Fibroblast of skin of right biceps (primary cell): ENCODE measurements around the gene GHRHR.

ENCODE experiments used
- DNase-seq: peaks from one replicate; pipeline ENCODE4 v3.0.0-alpha.2; 2013

GHRHR gene

GRCh38 chr7:30987178-30987577, 23.4 kb downstream of the GHRHR start:
- no peak for DNase-seq

- DNase-seq: no peak
These were observed 24.2 kb downstream of the GHRHR start for GRCh38 chr7:30987936-30988335.

- no peak for DNase-seq
These were observed 24.7 kb downstream of the GHRHR start for GRCh38 chr7:30988351-30989005.

GRCh38 chr7:30989008-30989823, 25.5 kb downstream of the GHRHR start:
- no peak for DNase-seq

GRCh38 chr7:30989824-30990672, 26.3 kb downstream of the GHRHR start:
- no peak for DNase-seq

GRCh38 chr7:30990673-30991170, 27.0 kb downstream of the GHRHR start:
- DNase-seq: peak; percentile 36

GRCh38 chr7:30992414-30992813, 28.7 kb downstream of the GHRHR start:
- no peak for DNase-seq

GRCh38 chr7:30994206-30995100, 30.7 kb downstream of the GHRHR start:
- DNase-seq: no peak

- peak; percentile 12 for DNase-seq
These were observed 31.8 kb downstream of the GHRHR start for GRCh38 chr7:30995536-30995935.

- DNase-seq: no peak
These were observed 32.5 kb downstream of the GHRHR start for GRCh38 chr7:30996256-30996655.

GRCh38 chr7:30996883-30997282, 33.1 kb downstream of the GHRHR start:
- no peak for DNase-seq

GRCh38 chr7:30997316-30997715, 33.6 kb downstream of the GHRHR start:
- peak; percentile 15 for DNase-seq

- DNase-seq: no peak
These were observed 34.4 kb downstream of the GHRHR start for GRCh38 chr7:30998180-30998579.

- no peak for DNase-seq
These were observed 36.5 kb downstream of the GHRHR start for GRCh38 chr7:31000161-31000693.

- no peak for DNase-seq
These were observed 37.0 kb downstream of the GHRHR start for GRCh38 chr7:31000779-31001178.

GRCh38 chr7:31002256-31002655, 38.5 kb downstream of the GHRHR start:
- peak; percentile 69 for DNase-seq

- DNase-seq: no peak
These were observed 39.3 kb downstream of the GHRHR start for GRCh38 chr7:31003097-31003496.

- peak; percentile 43 for DNase-seq
These were observed 40.0 kb downstream of the GHRHR start for GRCh38 chr7:31003721-31004120.

GRCh38 chr7:31004393-31004792, 40.6 kb downstream of the GHRHR start:
- peak; percentile 18 for DNase-seq

GRCh38 chr7:31006857-31007256, 43.1 kb downstream of the GHRHR start:
- DNase-seq: no peak

- no peak for DNase-seq
These were observed 43.9 kb downstream of the GHRHR start for GRCh38 chr7:31007634-31008033.

GRCh38 chr7:31014826-31015225, 51.1 kb downstream of the GHRHR start:
- DNase-seq: no peak
